Endothelial cell of umbilical vein (primary cell): ENCODE results near the gene AIDA. TPM values are rescaled to one million over a fixed set of nuclear protein-coding genes. Genes with fewer than 3 reads are reported as not detected.

Source experiments
- BruUV-seq: library from RNA; stranded (reverse); fragments of 400-500 nt; replicated peaks from 2 replicates; lab custom pipeline; 2021; lab: Mats Ljungman, UMichigan
- CTCF ChIA-PET: fragments of 300-600, 350-600 bp; sonication (Branson Sonifier 250); formaldehyde crosslinking; loops from one replicate; lab custom pipeline; 2021; ENCODE audit warnings: antibody characterized with exemption, inconsistent platforms; lab: Charles Lee
- POLR2A ChIA-PET: fragments of 300-600, 350-600 bp; sonication (Branson Sonifier 250); formaldehyde crosslinking; loops from one replicate; lab custom pipeline; 2021; ENCODE audit warnings: antibody characterized with exemption, inconsistent platforms; lab: Charles Lee
- DNase-seq: peaks from one replicate; pipeline ENCODE4 v3.0.0-alpha.2; 2011; ENCODE audit warnings: low read depth, low spot score
- FAIRE-seq: peaks from 2 replicates; lab custom pipeline; 2011; peaks lifted over from hg19 to GRCh38; lab: Jason Lieb, UNC
- H2AFZ ChIP-seq: 2 replicates; pipeline ENCODE4 v1.6.0; 2012; ENCODE audit warnings: low read depth, low read length, control low read depth, inconsistent platforms
- H3K27ac ChIP-seq: 2 replicates; pipeline ENCODE4 v1.5.1; 2011; ENCODE audit warnings: low read depth, mild to moderate bottlenecking, control low read depth, low read length, moderate library complexity; ENCODE audit not compliant: insufficient read depth
- H3K27me3 ChIP-seq, 2 experiments: 2 replicates each; pipeline versions ENCODE4 v1.6.0 to v1.6.1; 2011; ENCODE audit warnings: low read length in 2 of 2, mixed read lengths in 1 of 2; ENCODE audit not compliant: control insufficient read depth in 2 of 2, insufficient read depth in 2 of 2
- H3K36me3 ChIP-seq, 2 experiments: 2 replicates in 1 of 2; 3 replicates in 1 of 2; pipeline ENCODE4 v1.5.1; 2011; ENCODE audit warnings: low read length in 2 of 2, mild to moderate bottlenecking in 1 of 2, moderate library complexity in 1 of 2; ENCODE audit not compliant: control insufficient read depth in 2 of 2, insufficient read depth in 2 of 2; ENCODE audit errors: extremely low read depth in 1 of 2
- H3K4me1 ChIP-seq: 3 replicates; pipeline ENCODE4 v1.5.1; 2011; ENCODE audit warnings: mild to moderate bottlenecking, low read length; ENCODE audit not compliant: control insufficient read depth, insufficient read depth; ENCODE audit errors: extremely low read depth
- H3K4me2 ChIP-seq: 2 replicates; pipeline ENCODE4 v1.6.1; 2011; ENCODE audit warnings: low read length, control low read depth, mixed read lengths; ENCODE audit not compliant: insufficient read depth
- H3K4me3 ChIP-seq, 3 experiments: fragments of 200-600 bp in 1 of 3; sonication (generic), shearing (Covaris generic) in 1 of 3; replicated peaks in 1 of 3; 2 replicates each; pipeline ENCODE4 v1.5.1; 2011 to 2016; ENCODE audit warnings: control low read depth in 3 of 3, low read length in 3 of 3, mild to moderate bottlenecking in 2 of 3, inconsistent platforms in 1 of 3, low read depth in 1 of 3, moderate library complexity in 1 of 3; ENCODE audit not compliant: insufficient read depth in 1 of 3
- H3K79me2 ChIP-seq: 2 replicates; pipeline ENCODE4 v1.6.0; 2012; ENCODE audit warnings: low read length, inconsistent platforms; ENCODE audit not compliant: control insufficient read depth, insufficient read depth
- H3K9ac ChIP-seq: replicated peaks from 2 replicates; pipeline ENCODE3; 2011; ENCODE audit warnings: low read length, control low read depth; ENCODE audit not compliant: insufficient read depth; ENCODE audit errors: extremely low read depth
- H3K9me1 ChIP-seq: replicated peaks from 3 replicates; pipeline ENCODE4 v1.6.0; 2011; ENCODE audit warnings: mild to moderate bottlenecking, low read length; ENCODE audit not compliant: control insufficient read depth, insufficient read depth; ENCODE audit errors: extremely low read depth
- H3K9me3 ChIP-seq: replicated peaks from 2 replicates; pipeline ENCODE4 v1.5.1; 2012; ENCODE audit warnings: low read length, inconsistent platforms; ENCODE audit not compliant: control insufficient read depth, insufficient read depth
- H4K20me1 ChIP-seq: replicated peaks from 2 replicates; pipeline ENCODE3; 2011; ENCODE audit warnings: mild to moderate bottlenecking, low read length; ENCODE audit not compliant: control insufficient read depth, insufficient read depth; ENCODE audit errors: extremely low read depth
- CTCF ChIP-seq, 2 donors: IDR thresholded peaks; 1 replicate in 1 of 2; 2 replicates in 1 of 2; pipeline ENCODE4 v1.5.1; 2011; ENCODE audit warnings: low read length in 2 of 2, mild to moderate bottlenecking in 2 of 2, moderate library complexity in 2 of 2, control low read depth in 1 of 2, inconsistent platforms in 1 of 2, low read depth in 1 of 2; ENCODE audit not compliant: insufficient read depth in 1 of 2; ENCODE audit errors: extremely low read depth in 1 of 2
- EZH2 ChIP-seq: IDR thresholded peaks from 2 replicates; pipeline ENCODE4 v1.6.1; 2012; ENCODE audit warnings: borderline replicate concordance, low read depth, mild to moderate bottlenecking, moderate library complexity, low read length, inconsistent platforms; ENCODE audit not compliant: severe bottlenecking
- FOS ChIP-seq: IDR thresholded peaks from 2 replicates; pipeline ENCODE4 v1.6.1; 2011; ENCODE audit warnings: mild to moderate bottlenecking, low read length, moderate library complexity, borderline replicate concordance; ENCODE audit not compliant: insufficient read depth
- GATA2 ChIP-seq: IDR thresholded peaks from 2 replicates; pipeline ENCODE4 v1.7.0; 2011; ENCODE audit warnings: low read depth, mild to moderate bottlenecking, moderate library complexity, mixed read lengths, low read length; ENCODE audit not compliant: insufficient read length, insufficient read depth
- MAX ChIP-seq: IDR thresholded peaks from 2 replicates; pipeline ENCODE4 v1.6.1; 2011; ENCODE audit not compliant: insufficient read depth, insufficient read length
- MYC ChIP-seq: IDR thresholded peaks from one replicate; pipeline ENCODE4 v1.6.1; 2011; ENCODE audit warnings: mild to moderate bottlenecking, low read depth, low read length
- POLR2A ChIP-seq: IDR thresholded peaks from 2 replicates; pipeline ENCODE4 v1.6.1; 2012; ENCODE audit warnings: low read depth, mild to moderate bottlenecking, control low read depth, low read length
- POLR2AphosphoS5 ChIP-seq: IDR thresholded peaks from 2 replicates; pipeline ENCODE4 v1.6.1; 2012; ENCODE audit warnings: low read depth, mild to moderate bottlenecking, control low read depth, low read length, moderate library complexity; ENCODE audit not compliant: insufficient read depth
- dilution Hi-C: fragments of 300-500 bp; cut with MboI; formaldehyde crosslinking; loops from one replicate; pipeline ENCODE4 v1.15.0; 2019; ENCODE audit warnings: low sequenced_read_pairs; ENCODE audit not compliant: extremely low pct_ligation_motif_present
- intact Hi-C: fragments of 100-400 bp; cut with micrococcal nuclease; formaldehyde crosslinking; loops from one replicate; pipeline ENCODE4 v1.10.0; 2022
- polyA plus RNA-seq, 4 experiments: library from polyadenylated mRNA; depleted of rRNA in 3 of 4; stranded (reverse) in 3 of 4; unstranded in 1 of 4; fragments of >200 nt; gene quantifications; 2 replicates each; pipeline versions ENCODE4 v1.2.1 to v1.2.3, GENCODE V29; 2011 to 2012; ENCODE audit warnings: missing spikeins in 1 of 4
- total RNA-seq: library from RNA; stranded (reverse); gene quantifications from 2 replicates; pipeline ENCODE4 v1.2.3, GENCODE V29; 2021

Gene AIDA
- total and polyA plus RNA-seq, 2 donors (not counting 3 experiments of a cell fraction or from before 2014, with no cell fraction given), result 32.8 to 75.4 TPM

GRCh38 chr1:222643938-222644635 is 68.2 kb downstream of the AIDA start:
- H3K4me1 ChIP-seq, result peaks cover 13% of the 10 kb centered on the region
- ChIA-PET CTCF (interaction anchor here (1.5 to 2.9 kb wide), 3 partner anchors 10 to 179 kb away, joined by 3 to 24 read pairs (median 11); no protein-coding TSS in a partner anchor), POLR2A (no interaction called here)
- peak overlapping the region; percentile 94 for H3K9ac ChIP-seq
- no peaks in the 10 kb centered on the region for H3K27me3 ChIP-seq
- DNase-seq (peak; percentile 99), FAIRE-seq (peak; percentile 88)
- H2AFZ ChIP-seq, result peak overlapping the region; percentile 85
- peaks cover 11% of the 10 kb centered on the region for H3K79me2 ChIP-seq
- H3K4me2 ChIP-seq, result peak overlapping the region; percentile 81
- H3K9me3 ChIP-seq, result no peaks in the 10 kb centered on the region
- no peaks in the 10 kb centered on the region for H4K20me1 ChIP-seq
- no peaks in the 10 kb centered on the region for H3K9me1 ChIP-seq
- intact Hi-C loops (loop anchor here (1.0 to 5.0 kb wide), 5 partner anchors 26 to 1492 kb away; partner anchors contain the start of gene MIA3), dilution Hi-C loops (no loop called here)
- H3K27ac ChIP-seq, result peak overlapping the region; percentile 93
- TF ChIP-seq POLR2AphosphoS5, result peak; percentile 81
- peak; percentile 23 for TF ChIP-seq MAX
- peak; percentile 78 for TF ChIP-seq POLR2A
- no peak for TF ChIP-seq GATA2
- no peak for TF ChIP-seq EZH2
- no peak for TF ChIP-seq MYC
- no peak for TF ChIP-seq FOS
- no peak for TF ChIP-seq CTCF (IDR thresholded peaks at IDR 0.05; ENCODE audit: extremely low read depth in 1 of 2, insufficient read depth in 1 of 2, low read depth in 1 of 2, low read length in 2 of 2)
- H3K4me3 ChIP-seq, result peak overlapping the region; percentile 42 to 98 (median 72)
- H3K36me3 ChIP-seq, result no peaks in the 10 kb centered on the region
- BruUV-seq, result no TSS peak
